EL (cell line): ENCODE results near the gene LINC00305.

Experiments
- DNase-seq: peaks from one replicate; pipeline ENCODE4 v3.0.0-alpha.2; 2016

The LINC00305 gene

GRCh38 chr18:64148988-64149387 is at the start of gene LINC00305:
LINC00305 (minus strand) TSS chr18:64149088.
- DNase-seq: no peak

- no peak for DNase-seq
These were observed 42.2 kb upstream of the LINC00305 start for GRCh38 chr18:64191069-64191468.

- DNase-seq: no peak
These were observed 37.1 kb upstream of the LINC00305 start for GRCh38 chr18:64185987-64186386.

GRCh38 chr18:64183665-64184064 is 34.8 kb upstream of the LINC00305 start:
- no peak for DNase-seq

GRCh38 chr18:64180617-64181016 is 31.7 kb upstream of the LINC00305 start:
- DNase-seq: no peak

- DNase-seq: no peak
These were observed 31.3 kb upstream of the LINC00305 start for GRCh38 chr18:64180171-64180570.

- DNase-seq: no peak
These were observed 30.7 kb upstream of the LINC00305 start for GRCh38 chr18:64179556-64180080.

- DNase-seq: no peak
These were observed 30.0 kb upstream of the LINC00305 start for GRCh38 chr18:64178860-64179259.

GRCh38 chr18:64175432-64175831 is 26.5 kb upstream of the LINC00305 start:
- no peak for DNase-seq

GRCh38 chr18:64171576-64171975 is 22.7 kb upstream of the LINC00305 start:
- DNase-seq: no peak

GRCh38 chr18:64167408-64167925 is 18.6 kb upstream of the LINC00305 start:
- DNase-seq: no peak

GRCh38 chr18:64165906-64166305 is 17.0 kb upstream of the LINC00305 start:
- no peak for DNase-seq

- no peak for DNase-seq
These were observed 16.0 kb upstream of the LINC00305 start for GRCh38 chr18:64164883-64165282.

- no peak for DNase-seq
These were observed 1.1 kb upstream of the LINC00305 start for GRCh38 chr18:64149916-64150438.

- DNase-seq: no peak
These were observed 6.0 kb downstream of the LINC00305 start for GRCh38 chr18:64142904-64143303.

GRCh38 chr18:64137914-64138313 is 11.0 kb downstream of the LINC00305 start:
- DNase-seq: no peak

- peak; percentile 6 for DNase-seq
These were observed 14.7 kb downstream of the LINC00305 start for GRCh38 chr18:64134044-64134747.

GRCh38 chr18:64132871-64133270 is 16.0 kb downstream of the LINC00305 start:
- no peak for DNase-seq

- no peak for DNase-seq
These were observed 17.6 kb downstream of the LINC00305 start for GRCh38 chr18:64131314-64131713.

- DNase-seq: no peak
These were observed 21.7 kb downstream of the LINC00305 start for GRCh38 chr18:64127172-64127571.

GRCh38 chr18:64119916-64120315 is 29.0 kb downstream of the LINC00305 start:
- DNase-seq: no peak

- DNase-seq: no peak
These were observed 30.5 kb downstream of the LINC00305 start for GRCh38 chr18:64118406-64118805.

GRCh38 chr18:64116571-64117175 is 32.2 kb downstream of the LINC00305 start:
- no peak for DNase-seq

GRCh38 chr18:64115881-64116280 is 33.0 kb downstream of the LINC00305 start:
- no peak for DNase-seq
